HG02642 (cell line): ENCODE results near the gene FGF12.
A peak's percentile ranks its signal among the peaks of the same experiment; 100 is the strongest.

Experiments
- ATAC-seq: cut with Tn5 transposase; IDR thresholded peaks from one replicate; pipeline ENCODE4 v1.9.1; 2021; ENCODE audit warnings: mild to moderate bottlenecking; ENCODE audit not compliant: unreplicated experiment, poor library complexity

Gene FGF12

GRCh38 chr3:192229866-192230265 lies 497.5 kb downstream of the FGF12 start:
- ATAC-seq, result no peak

- ATAC-seq, result no peak
Measured at GRCh38 chr3:192224634-192225155, 502.6 kb downstream of the FGF12 start.

- no peak for ATAC-seq
Measured at GRCh38 chr3:192223815-192224214, 503.5 kb downstream of the FGF12 start.

GRCh38 chr3:192220915-192221314 lies 506.4 kb downstream of the FGF12 start:
- ATAC-seq, result no peak

GRCh38 chr3:192219926-192220325 lies 507.4 kb downstream of the FGF12 start:
- ATAC-seq, result no peak

- no peak for ATAC-seq
Measured at GRCh38 chr3:192216067-192216466, 511.3 kb downstream of the FGF12 start.

- ATAC-seq, result no peak
Measured at GRCh38 chr3:192212979-192213378, 514.4 kb downstream of the FGF12 start.

- no peak for ATAC-seq
Measured at GRCh38 chr3:192212335-192212734, 515.0 kb downstream of the FGF12 start.

- ATAC-seq, result no peak
Measured at GRCh38 chr3:192207651-192208050, 519.7 kb downstream of the FGF12 start.

GRCh38 chr3:192207239-192207638 lies 520.1 kb downstream of the FGF12 start:
- ATAC-seq, result no peak

GRCh38 chr3:192194085-192194484 lies 533.3 kb downstream of the FGF12 start:
- no peak for ATAC-seq

GRCh38 chr3:192188218-192188835 lies 539.0 kb downstream of the FGF12 start:
- ATAC-seq, result peak; percentile 95

- no peak for ATAC-seq
Measured at GRCh38 chr3:192187485-192188051, 539.8 kb downstream of the FGF12 start.

GRCh38 chr3:192186498-192186897 lies 540.8 kb downstream of the FGF12 start:
- ATAC-seq, result no peak

GRCh38 chr3:192186045-192186444 lies 541.3 kb downstream of the FGF12 start:
- ATAC-seq, result no peak

GRCh38 chr3:192183109-192183508 lies 544.2 kb downstream of the FGF12 start:
- no peak for ATAC-seq

GRCh38 chr3:192181151-192181550 lies 546.2 kb downstream of the FGF12 start:
- ATAC-seq, result no peak

GRCh38 chr3:192177383-192177782 lies 550.0 kb downstream of the FGF12 start:
- ATAC-seq, result no peak

GRCh38 chr3:192174283-192174682 lies 553.1 kb downstream of the FGF12 start:
- ATAC-seq, result no peak

GRCh38 chr3:192171213-192171612 lies 556.1 kb downstream of the FGF12 start:
- no peak for ATAC-seq

GRCh38 chr3:192170659-192171058 lies 556.7 kb downstream of the FGF12 start:
- no peak for ATAC-seq

GRCh38 chr3:192170031-192170430 lies 557.3 kb downstream of the FGF12 start:
- ATAC-seq, result no peak
